GM18517 (cell line): Measurements from ENCODE around the gene TFPI2.

Experiments used
- ATAC-seq: cut with Tn5 transposase; IDR thresholded peaks from one replicate; pipeline ENCODE4 v1.9.1; 2021; ENCODE audit warnings: mild to moderate bottlenecking, moderate library complexity; ENCODE audit not compliant: unreplicated experiment

The TFPI2 gene

DNA sequence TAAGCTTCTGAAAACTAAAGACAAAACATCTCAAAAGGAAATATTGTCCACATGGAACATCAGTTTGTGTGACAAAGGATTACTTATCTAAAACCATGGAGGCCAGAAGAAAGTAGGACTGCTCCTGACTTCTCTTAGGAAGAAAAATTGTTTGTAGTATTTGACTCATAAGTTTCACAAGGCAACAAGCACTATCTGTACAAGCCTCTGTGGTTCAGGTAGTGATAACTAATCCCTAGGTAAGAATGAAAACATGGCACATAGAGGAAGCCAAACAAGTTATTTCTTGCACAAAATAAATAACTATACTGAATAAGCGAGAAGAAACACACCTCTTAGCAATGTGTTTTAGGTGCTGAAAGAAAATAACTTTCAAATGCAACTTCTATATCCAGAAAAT, 30.3 kb downstream of the TFPI2 start:
- no peak for ATAC-seq

DNA sequence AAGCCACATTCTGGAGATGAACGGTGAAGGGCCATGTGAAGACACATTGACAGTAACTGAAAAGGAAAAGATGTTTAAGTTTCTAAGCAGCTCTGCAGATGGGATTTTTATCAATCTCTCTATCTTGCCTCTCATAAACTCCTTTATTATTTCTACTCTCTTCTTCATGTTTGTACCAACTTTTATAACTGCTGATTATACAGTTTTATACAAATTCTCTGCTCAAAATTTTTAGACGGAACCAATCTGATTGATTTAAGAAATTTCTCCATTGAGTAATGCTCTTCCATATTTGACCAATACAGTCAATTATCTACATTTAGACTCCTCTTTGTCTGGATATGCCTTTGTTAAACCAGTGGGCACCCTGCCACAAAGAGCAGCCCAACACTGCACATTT, 31.7 kb downstream of the TFPI2 start:
- ATAC-seq: no peak

DNA sequence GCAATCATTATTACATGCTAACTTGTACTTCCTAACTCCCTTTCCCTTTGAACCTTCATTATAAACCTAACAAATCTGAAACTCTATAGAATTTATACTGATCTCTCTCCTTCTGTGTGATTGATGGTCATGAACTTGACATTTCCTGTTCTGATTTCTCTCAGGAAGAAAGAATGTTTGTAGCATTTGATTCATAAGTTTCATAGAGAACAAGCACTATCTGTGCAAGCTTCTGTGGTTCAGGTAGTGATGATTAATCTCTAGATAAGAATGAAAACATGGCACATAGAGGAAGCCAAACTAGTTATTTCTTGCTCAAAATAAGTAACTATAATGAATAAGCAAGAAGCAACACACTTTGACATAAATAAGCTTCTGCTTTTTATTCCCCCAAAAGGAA, 34.2 kb downstream of the TFPI2 start:
- ATAC-seq: no peak

DNA sequence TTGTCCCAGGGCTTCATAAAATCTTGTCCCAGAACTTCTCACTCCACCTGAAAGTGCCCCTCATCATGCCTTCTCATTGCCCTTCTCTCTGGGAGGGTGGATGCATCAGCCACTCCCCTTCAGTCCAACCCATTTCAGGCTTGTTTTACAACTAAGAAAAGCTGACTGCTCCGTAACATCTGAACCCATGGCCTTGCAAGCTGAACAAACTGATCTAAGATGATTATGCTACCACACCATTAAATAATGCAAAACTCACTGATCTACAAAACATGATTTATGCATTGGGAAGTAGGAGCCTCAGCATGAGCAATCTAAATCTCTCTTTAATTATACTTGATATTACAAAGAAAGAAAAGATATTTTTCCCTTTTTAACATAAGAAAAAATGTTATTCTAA, 34.8 kb downstream of the TFPI2 start:
- ATAC-seq: no peak

DNA sequence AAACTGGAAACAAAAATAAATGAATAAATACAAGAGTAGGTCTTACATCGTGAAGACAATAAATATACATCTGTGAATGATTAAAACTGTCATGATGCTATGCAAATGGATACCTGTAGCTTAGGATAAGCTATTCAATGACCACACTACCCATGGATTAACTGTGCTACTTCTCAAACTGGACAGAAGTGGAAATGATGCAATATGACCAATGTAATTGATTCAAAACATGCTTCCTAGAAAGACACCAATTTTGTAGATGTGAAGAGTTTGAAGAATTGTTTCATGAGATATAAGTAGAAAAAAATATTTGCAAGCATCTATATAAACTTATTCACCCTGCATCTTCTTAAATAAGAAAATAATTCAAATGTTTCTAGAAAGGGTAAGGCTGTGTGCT, 36.1 kb downstream of the TFPI2 start:
- no peak for ATAC-seq

DNA sequence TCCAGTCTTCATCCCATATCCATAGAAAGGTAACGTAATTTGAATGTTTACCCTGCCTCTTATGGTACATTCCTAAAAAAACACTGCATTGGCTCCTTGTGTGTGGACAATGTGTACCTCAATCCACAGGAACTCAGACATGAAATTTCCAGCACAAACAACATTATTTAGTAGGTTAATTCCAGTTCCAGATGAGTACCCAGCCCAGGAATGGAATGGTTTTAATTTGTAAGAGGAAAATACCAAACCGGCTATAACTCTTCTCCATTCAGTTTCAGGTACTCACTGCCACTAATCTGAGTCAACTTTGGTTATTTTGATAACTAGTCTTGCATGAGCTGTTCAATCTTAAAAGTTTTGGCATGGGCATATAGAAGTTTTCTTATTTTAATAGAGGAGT, 39.0 kb downstream of the TFPI2 start:
- ATAC-seq: no peak

DNA sequence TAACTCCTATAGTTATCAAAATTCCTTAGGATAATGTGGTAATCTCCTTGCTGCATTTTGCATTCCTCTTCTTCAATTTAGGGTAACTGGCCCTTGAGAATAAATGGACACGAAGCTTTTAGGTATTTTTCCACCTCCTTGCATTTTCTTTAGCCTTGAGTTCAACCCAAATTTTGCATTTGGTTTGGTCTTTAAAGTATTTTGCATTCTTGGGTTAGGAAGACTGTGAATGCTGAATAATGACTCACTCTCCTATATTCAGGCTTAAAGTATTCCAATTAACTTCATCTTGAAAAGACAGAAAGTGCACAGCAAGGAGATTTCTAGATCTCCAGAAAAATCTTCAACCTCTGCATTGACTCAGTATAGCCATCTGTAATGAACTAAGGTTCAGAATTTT, 47.3 kb downstream of the TFPI2 start:
- ATAC-seq: no peak

DNA sequence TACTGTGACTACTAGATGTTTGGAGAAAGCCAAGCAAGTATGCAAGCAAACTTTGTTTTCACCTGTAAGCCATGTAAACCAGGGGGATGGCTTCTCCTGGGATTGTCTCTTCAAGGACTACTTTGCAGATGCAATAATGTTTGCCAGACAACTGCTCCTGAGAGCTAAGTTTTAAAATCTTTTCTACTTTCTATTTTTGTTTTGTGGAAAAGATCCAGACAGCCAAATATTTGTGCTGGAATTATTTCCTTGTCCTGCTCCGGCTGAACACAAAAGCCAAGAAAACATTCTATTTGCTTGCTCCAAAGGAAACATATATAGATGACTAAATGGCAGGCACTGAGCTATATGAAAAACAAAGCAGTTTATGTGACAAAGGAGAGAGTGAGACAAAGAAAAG, 51.6 kb downstream of the TFPI2 start:
- no peak for ATAC-seq

DNA sequence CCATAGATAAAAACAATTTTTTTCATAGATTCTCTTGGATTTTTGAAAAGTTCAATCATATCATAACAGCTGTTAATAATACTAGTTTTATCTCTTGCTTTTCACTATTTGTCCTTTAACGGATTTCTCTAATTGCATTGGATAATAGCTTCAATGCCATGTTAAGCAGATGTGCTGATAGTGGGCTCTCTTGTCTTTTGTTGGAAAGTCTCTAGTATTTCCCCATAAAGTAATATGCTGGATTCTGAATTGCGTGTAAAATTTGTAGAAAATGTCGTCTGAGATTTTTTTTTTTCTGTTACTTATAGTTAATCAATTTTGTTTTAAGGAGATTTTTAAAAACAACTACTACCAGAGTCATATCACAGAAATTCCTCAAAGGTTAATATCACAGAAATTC, 53.3 kb downstream of the TFPI2 start:
- ATAC-seq: no peak

DNA sequence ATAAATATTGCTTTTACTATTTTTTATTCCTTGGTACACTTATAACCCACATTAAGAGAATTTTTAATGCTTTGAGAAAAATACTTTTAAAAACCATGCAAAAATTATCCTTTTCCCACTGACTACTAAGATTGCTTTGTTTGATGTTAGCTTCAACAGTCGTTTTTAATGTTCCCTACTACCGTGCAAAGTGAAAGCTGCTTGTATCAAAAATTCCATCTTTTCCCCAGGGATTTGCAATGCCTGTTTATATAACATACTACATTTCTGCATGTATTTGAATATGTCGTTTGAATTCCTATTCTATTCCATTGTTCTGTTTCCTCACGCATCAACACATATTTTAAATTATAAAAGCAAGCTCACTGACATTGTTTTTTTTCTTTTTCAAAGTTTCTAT, 54.4 kb downstream of the TFPI2 start:
- ATAC-seq: no peak

DNA sequence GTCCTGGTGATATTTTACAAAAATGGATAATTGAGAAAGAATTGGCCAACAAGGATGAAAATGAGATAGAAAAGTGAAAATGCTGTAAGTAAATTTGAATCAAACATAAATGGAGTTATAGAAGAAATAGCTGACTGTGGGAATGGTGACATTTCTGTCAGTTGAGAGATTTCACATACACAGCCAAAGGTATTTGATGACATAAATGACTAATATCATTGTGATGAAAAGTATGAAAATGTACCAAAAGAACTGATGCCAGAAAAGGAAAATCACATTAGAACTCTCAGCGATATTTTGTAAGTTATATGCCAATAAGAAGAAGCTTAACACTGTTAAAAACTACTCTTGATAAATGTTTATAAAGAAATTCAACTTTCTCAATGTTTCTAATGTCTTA, 54.9 kb downstream of the TFPI2 start:
- no peak for ATAC-seq
